Measurements from ENCODE around the gene FAAH. TPM values are rescaled to one million over a fixed set of nuclear protein-coding genes. Genes with fewer than 3 reads are reported as not detected.
"Not testable (repeated sequence)": the region's sequence is repeated elsewhere in the genome, so short reads cannot be mapped to it uniquely, and the experiment has no call there.

The FAAH gene
- 22.5 TPM for total RNA-seq

- peak; percentile 69 for DNase-seq
These were observed at the start of gene FAAH for GRCh38 chr1:46394108-46394871. Gene FAAH (plus strand): TSS chr1:46394317. CDS start chr1:46394349, 32 bp downstream.

- no peak for DNase-seq
These were observed 49.6 kb upstream of the FAAH start for GRCh38 chr1:46344481-46344880.

DNA sequence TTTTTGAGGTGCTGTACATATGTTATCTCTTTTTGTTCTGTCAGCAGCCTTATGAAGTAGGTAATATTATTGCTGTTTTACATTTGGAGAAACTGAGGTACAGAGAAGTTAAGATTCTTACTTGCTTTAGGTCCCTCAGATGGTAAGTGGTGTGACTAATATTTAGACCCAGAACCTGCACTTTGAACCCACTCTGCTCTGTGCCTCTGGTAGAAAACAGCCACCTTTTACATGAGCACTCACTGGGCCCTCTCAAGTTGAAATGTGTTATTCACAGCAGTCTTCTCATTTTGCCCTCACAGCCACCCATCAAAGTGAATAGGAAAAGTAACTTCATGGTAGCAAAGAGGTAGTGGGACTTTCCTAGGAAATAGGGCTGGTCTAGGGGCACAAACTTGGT, 48.8 kb upstream of the FAAH start:
- DNase-seq = no peak

DNA sequence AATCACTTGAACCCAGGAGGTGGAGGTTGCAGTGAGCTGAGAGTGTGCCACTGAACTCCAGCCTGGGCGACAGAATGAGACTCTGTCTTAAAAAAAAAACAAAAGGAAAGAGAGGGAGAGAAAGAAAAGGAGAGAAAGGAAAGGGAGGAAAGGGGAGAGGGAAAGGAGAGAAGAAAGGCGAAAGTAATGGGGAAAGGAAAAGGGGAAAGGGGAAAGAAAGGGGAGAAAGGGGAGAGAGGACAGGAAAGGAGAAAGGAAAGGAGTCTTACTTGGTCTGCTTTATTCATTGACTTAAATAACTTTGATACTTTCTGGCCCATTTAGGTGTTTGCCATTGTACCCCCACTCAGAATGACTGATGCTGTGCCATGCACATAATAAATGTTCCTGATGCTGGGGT, 41.8 kb upstream of the FAAH start:
- DNase-seq = no peak

- not testable (repeated sequence) for DNase-seq
These were observed 38.2 kb upstream of the FAAH start for GRCh38 chr1:46355920-46356319.

DNA sequence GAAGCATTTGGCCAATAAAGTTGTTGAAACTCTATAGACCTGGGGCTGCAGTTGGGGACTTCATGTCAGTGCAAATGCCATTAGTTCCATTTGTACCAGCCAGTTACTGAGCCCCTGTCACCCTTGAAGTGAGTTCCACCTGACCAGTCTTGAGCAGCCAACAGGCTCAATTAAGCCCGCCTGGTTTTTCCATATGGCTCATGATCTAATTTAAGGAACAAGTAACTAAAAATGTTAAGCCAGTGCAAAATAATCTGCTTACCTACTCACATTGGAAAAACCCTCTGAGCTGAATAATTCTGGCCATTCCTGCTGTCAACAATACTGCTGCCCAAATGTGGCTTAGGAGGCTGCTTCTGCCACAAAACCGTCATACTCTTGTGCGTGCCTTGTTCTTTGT, 32.0 kb upstream of the FAAH start:
- no peak for DNase-seq

- DNase-seq = no peak
These were observed 31.0 kb upstream of the FAAH start for GRCh38 chr1:46363121-46363520.

GRCh38 chr1:46364612-46365011, 29.5 kb upstream of the FAAH start:
- DNase-seq = no peak

DNA sequence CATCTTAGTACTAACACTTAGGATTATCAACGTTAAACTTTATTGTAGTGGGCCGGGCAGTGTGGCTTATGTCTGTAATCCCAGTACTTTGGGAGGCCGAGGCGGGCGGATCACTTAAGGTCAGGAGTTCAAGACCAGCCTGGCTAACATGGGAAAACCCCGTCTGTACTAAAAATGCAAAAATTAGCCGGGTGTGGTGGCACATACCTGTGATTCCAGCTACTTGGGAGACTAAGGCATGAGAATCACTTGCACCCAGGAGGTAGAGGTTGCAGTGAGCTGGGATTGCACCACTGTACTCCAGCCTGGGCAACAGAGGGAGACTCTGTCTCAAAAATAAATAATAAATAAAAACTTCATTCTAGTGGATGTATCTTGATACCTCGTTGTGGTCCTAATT, 28.3 kb upstream of the FAAH start:
- not testable (repeated sequence) for DNase-seq

GRCh38 chr1:46367072-46367471, 27.0 kb upstream of the FAAH start:
- no peak for DNase-seq

DNA sequence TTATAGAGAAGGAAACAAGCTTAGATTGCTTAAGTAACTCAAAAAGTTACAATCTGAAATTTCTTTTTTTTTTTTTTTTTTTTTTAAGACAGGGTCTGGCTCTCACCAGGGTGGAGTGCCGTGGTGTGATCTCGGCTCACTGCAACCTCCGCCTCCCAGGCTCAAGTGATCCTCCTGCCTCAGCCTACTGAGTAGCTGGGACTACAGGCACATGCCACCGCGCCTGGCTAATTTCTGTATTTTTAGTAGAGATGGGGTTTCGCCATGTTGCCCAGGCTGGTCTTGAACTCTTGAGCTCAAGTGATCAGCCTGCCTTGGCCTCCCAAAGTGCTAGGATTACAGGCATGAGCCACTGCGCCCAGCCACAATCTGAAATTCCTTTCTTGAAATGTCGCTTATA, 26.4 kb upstream of the FAAH start:
- DNase-seq = not testable (repeated sequence)

DNA sequence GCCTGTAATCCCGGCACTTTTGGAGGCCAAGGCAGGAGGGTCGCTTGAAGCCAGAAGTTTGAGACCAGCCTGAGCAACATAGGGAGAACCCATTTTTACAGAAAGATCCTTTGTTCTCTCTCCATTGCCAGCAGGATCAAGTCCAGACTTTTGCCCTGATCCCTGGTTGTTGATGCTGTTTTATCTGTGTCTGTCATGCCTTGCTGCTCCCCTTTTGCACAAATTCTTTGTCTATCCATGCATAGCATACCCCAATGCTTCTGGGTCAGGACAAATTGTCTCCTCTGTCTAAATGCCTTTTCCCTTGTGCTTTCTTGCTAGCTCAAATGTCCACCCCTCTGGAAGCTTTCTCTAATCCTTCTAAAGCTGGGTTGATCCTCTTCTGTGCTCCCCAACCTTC, 25.3 kb upstream of the FAAH start:
- no peak for DNase-seq

DNA sequence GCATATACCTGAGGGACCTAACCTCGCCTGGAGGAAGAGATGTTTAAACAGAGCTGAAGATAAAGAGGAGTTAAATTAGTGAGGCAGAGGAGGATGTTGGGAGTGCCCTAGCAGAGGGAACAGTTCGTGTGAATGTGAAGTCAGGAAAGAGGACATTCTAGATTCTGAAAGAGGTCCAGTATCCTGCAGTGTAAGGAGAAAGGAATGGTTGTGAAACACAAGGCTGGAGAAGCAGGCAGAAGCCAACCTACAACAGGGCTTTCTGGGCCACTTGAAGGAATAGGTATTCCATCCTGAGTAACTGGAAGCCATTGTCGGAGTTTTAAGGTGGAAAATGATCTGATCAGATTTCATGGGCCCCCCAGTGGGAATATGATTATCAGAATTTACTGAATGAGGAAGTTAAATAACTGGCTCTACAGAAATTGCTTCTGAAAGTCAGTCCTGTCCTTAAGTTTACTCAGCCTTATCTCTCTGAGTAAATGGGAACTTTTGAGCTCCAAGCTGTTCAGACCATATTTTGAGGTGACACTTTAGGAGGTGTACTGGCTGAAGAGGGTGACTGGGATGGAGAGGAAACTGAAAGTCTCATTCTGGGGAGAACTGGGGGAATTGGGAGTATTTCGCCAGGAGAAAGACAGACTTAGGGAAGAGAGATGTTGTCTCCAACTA, 24.4 kb upstream of the FAAH start:
- no peak for DNase-seq

- DNase-seq = no peak
These were observed 23.9 kb upstream of the FAAH start for GRCh38 chr1:46370214-46370633.

- DNase-seq = no peak
These were observed 21.7 kb upstream of the FAAH start for GRCh38 chr1:46372431-46372830.

DNA sequence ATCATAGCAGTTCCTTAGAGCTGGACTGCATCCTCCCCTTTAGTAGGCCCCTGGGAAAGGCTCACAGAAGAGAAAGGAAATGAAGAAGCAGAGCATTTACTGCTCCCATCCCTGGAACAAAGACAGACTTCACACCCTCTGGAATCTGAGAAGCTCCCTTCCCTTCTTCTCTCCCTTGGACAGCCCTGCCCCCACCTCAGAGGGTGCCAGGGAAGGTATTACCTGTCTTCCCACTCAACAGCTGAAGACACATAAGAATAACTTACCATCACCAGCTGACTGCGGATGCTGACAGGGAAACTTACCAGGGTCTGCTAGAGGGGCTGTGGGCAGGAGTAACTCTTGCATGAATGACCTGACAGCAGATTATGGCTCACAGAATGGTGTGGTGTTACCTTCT, 14.1 kb upstream of the FAAH start:
- no peak for DNase-seq

GRCh38 chr1:46380508-46380907, 13.6 kb upstream of the FAAH start:
- no peak for DNase-seq

GRCh38 chr1:46393510-46393909, 607 bp upstream of the FAAH start:
- DNase-seq = no peak

GRCh38 chr1:46394872-46395465, 852 bp downstream of the FAAH start:
- DNase-seq = no peak

- DNase-seq = peak; percentile 42
These were observed 2.6 kb downstream of the FAAH start for GRCh38 chr1:46396441-46397398.

DNA sequence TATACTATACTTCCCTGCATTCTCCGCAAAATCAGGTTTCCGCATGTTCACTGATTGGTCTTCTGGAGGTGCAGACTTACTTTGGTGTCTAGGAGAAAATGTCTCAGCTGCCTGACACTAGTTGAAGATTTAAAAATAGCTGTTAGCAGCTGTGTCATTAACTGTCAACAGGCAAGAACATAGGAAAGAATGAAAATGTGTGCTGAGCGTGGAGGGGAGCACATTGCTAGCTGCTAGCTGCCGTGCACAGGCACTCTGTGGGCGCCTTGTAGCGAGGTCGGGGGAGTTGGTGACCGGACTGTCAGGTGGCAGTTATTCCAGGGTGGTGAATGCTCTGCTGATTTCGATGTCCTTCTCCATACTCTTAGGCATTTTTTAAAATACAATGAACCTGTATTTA, 5.2 kb downstream of the FAAH start:
- no peak for DNase-seq

DNA sequence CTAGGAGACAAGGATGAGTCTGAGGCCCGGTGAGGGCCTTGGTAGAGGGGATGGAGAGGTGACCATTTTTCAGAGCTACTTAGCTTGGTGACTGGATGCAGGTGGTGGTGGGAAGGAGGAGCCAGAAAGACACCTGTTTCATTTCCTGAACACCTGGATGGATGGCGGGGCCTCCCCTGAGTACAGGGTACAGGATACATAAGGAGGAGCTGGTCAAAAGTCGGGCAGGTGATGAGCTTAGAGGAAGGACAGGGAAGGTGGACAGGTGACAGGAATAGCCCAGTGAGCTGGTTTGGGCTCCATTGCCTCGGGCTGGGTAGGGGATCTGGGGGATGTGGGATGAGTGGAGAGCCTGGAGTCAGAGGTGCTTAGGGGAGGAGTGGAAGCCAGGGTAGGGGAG, 6.3 kb downstream of the FAAH start:
- no peak for DNase-seq

Measured in occipital lobe (tissue), 2 donors.